NCI-H526 (cell line): ENCODE data around the gene NPAS3.

Source experiments
- DNase-seq, 2 experiments: peaks; one replicate each; lab custom pipeline; 2025; lab: John Stamatoyannopoulos, UW

NPAS3 gene

DNA sequence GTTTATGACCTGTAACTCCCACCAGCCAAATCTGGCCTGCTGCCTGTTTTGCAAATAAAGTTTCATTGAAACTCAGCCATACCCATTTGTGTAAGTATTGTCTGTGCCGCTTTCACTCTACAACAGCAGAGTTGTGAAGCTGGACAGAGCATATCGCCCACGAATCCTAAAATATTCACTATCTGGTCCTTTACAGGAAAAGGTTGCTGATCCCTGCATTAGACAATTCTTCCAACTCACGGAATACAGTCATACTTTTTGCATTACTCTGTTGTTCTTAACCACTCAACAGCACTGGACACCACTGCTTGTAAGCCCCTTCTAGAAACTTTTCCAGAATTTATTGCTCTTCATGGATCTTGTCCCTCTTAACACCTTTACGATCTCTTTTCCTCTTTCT is 576.8 kb downstream of the NPAS3 start:
- DNase-seq, result no peak

DNA sequence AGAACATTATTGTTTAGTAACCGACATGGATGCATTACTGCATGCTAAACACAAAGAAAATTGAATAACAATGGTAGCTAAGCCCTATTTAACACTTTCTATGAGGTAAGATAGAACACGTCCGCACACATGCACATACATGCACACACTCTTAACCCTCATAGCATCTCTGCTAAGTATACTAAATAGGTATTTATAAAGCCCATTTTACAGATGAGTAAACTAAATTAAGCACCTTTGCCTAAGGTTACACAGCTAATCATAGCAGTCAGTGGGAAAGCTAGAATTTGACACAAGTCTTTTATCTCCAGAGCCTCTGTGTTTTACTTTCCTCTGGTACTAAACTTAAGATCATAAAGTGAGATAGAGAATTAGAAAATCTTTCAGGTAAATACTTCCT is 577.2 kb downstream of the NPAS3 start:
- DNase-seq, result no peak

DNA sequence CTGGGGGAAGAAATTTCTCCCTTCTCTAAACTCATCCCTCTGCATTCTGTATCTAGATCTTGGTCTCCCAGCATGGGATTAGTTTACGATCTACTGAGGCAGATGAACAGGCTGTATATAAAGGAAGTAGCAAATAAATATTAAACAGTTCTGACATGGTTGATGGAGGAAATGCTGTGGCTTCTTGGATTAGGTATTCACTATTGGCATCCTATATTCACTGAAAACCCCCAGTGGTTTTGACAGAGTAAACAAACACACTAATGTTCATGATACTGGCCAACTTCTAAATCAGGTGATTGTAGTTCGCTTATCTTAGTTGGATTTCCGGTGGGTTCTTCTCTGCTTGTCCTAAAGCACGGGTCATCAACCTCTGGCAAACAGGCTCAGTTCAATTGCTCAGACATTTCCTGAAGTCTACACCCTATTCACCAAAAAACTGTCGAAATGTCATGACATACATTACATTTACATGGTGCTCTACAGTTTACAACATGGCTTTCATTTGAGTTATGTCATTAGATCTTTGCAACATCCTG is 578.3 kb downstream of the NPAS3 start:
- DNase-seq, result no peak

DNA sequence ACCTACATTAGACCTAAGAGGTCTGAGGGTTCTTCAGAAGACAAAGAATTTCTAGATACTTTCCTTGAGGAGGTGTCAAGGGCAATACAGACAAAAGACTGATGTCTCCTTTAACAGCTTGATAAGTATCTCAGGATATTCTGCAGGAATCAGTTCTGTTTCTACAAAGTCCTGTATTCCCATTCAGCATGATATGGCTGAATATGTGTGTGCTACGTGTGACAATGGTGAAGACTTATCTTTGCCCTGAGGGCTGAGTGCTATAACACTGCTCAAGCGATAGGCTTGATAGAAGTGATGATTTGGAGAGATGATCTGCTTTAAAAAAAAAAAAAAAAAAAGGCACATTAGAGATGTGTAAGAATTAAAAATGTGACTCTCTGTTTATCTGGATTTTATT is 582.5 kb downstream of the NPAS3 start:
- no peak for DNase-seq

DNA sequence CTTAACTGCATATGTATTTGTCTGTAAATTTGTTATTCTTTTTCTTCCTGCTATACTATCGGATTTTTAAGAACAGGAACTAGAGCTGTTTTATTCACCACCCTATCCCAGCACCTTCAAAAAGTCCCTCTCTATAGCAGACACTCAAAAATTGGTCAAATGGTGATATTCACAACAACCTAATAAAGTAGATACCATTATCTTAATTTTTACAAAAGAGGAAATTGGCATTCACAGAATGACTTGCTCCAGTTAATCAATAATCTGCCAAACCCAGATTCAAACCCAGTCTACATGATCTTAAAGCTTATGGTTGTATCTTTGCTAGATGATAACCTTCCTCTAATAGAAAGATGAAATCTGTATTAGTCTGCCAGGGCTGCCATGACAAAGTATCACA is 585.6 kb downstream of the NPAS3 start:
- no peak for DNase-seq

DNA sequence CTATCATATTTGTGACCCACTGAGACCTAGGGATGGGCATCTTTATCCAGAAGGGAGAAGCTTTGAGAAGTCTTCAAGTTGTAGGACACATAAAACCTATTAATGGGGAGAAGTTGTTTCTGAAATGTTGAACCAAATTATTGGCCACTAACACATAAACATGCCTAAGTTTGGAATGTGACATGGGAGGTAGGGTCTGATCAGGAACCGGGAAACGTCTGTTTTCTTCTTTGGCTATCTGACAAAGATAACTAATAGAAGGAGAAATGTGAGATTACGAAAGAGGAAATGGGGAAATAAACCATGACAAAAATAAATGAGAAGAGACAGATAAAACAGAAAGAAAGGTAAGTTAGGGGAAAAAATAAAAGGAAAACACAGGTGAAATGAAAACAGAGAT is 586.9 kb downstream of the NPAS3 start:
- DNase-seq, result no peak

DNA sequence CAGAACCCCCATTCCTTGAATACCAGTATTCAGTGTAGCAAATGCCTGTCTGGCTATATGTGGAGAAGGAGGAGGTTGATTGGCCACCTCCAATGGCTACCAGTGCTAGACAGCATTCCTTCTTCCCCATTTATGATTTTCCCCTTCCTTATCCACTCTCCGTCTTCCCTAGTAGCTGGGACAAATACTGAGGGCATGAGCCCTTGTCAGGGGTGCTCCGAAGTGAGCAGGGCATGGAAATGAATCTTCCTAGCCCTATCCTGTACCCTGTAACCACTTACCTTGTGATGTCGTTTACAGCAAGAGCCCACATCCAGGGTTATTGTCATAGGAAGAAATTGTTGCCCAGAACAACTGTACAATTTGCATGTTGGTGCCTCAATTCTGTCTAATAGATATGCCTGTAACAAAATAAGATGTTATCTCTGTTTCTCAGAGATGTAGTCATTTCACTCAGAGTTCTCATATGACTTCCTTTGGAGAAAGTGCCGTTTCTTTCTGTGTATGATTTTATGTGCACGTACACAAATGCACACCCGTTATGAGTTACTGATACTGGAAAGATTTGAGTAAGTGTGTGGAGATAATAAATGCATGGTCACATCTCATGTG is 588.5 kb downstream of the NPAS3 start:
- peak in 1 of 2 experiments; percentile 1 for DNase-seq

DNA sequence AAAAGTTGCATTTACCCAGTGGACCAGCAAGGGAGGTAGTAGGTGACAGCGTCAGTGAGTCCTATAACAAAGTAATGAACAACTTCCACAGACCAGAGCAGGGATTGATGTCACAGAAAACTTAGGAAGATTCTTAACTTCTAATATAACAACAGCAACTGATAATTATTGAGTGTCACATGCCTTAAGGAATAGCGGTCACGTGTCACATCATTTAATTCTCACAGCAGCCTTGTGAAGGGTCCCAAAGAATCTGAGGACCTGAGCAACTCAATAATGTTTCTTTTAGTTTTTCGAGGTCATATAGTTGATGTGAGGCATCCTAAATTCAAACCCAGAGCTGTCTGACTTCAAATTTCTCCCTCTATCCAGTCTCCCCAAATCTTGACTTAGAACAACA is 590.0 kb downstream of the NPAS3 start:
- DNase-seq, result no peak

DNA sequence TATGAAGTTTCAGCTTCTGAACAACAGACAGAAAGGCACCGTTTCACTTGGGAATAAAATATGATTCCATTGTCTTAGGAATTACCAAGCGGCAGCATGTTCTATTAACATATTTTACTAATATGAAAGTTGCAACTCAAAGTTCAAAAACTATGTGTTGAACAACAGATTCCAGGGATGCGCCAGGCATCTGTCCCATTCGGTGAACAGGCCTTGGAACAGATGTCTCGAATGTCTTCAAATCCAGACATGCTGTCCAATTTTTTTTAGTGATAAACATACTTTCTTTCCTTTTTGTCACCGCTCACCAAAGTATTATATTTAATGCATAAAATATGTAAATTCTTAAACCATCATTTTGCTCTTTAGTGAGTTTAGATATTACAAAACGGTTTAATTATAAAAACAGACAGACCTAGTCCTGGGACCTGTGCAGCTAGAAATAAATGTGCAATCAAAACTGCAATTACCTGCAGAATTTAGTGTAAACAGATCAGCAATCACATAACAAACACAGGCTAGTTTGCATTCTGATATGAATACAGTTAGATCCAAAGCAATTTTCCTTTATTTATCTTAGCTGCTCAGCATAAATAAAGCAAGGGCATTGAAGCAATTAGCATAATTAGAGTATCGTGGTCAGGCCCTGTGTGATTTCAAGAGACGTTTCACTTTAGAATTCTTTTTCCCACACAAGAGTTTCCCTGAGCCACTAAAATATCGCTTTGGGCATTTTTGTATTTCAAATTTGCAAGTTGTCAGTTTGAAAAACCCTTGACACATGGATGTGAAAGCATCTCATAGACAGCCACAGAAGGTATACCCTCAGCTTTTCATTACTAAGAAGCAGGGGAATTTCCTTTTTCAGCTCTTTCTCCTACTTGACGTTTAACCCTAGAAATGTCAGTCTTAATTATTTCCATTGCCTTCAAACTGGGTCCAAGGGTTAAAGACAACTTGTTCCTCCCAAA is 591.4 kb downstream of the NPAS3 start:
- DNase-seq, result peak; percentile 26 to 29

DNA sequence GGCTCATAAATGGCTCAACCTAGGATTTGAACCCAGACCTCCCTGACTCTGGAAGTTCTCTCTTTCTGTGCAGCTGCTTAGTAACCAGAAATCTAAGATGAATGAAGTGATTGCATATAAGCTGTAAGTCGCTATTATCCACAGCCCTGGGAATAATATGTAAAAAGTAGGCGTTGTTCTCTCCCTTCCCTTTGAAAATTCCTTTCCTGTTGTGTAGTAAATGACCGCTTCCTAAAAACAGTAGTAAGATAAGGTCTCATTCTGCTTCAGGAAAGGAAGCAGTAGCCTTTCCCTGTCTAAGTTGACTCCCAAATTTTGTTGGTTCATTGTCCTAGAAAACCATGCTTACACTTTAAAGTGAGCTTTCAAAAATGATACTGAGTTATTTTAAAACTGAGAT is 593.9 kb downstream of the NPAS3 start:
- DNase-seq, result no peak

DNA sequence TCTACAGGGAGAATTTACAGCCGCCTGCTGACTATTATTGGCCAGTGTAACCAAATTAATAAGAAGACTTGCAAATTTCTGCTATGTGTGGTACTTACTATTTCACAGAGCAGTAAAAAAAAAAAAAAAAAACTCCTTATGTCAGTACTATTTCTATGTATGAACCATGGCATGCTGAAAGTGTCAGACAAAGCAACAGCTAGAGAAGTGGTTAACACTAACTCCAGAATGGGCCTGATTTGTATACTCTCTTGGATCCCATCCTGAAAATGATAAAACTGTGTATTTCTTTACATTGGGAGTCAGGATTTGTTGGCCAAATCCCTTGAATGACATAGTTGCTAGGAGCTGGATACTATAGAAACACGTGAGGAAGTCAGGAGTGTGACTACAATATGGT is 595.4 kb downstream of the NPAS3 start:
- no peak for DNase-seq

DNA sequence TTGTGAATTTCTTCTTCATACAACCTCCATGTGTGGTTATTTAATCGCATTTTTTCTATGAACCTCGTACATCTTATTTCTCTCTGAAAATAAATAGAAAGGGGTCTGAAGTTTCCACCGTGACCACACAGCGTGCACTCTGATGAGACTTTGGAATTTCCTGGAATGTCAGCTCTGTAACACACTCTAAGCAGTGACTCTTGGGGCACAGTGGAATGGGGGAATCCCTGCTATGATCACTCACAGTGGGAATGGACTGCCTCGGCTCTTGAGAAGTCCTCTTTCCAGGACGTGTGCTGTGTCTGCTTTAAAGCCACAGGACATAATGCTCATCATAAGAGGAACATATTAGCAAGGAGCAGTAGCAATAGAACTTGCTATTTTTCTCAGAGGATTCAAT is 596.0 kb downstream of the NPAS3 start:
- DNase-seq, result no peak

DNA sequence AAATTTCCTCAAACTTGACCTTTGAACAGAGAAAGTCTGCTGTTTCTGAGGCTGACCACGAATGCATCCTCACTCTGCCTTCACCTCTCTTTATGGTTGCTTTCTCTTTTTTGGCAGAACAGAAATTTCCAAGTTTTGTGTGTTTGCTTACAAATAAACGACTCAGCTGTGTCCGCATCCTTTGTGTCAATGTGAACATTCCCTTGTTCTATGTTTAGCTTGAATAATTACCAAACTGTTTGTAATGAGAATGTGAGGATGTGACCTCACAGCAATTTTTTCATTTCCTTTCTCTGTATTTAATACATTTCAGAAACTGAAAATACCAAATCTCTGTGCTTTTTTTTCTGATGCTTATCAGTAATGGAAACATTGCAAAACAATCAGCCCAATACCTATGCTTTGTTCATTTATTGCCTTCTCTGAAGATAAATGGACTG is 601.3 kb downstream of the NPAS3 start:
- DNase-seq, result no peak

DNA sequence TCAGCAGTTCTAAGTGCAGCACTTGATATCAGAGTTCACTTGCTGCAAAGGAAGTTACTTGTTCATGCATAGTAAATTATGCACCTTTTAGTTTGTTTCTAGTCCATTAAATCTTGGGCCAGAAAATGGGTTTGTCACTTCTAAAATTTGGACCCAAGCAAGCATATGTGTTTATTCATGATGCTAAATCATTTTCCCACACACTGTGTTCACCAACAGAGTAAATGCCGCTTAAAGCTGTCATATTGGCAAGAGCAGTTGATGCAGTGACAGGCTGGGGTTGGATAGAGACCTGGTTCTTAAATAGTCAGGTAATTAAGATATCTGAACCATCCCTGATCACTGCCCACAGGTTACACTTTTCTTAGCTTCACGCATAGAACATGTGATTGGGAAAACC is 602.5 kb downstream of the NPAS3 start:
- DNase-seq, result no peak

DNA sequence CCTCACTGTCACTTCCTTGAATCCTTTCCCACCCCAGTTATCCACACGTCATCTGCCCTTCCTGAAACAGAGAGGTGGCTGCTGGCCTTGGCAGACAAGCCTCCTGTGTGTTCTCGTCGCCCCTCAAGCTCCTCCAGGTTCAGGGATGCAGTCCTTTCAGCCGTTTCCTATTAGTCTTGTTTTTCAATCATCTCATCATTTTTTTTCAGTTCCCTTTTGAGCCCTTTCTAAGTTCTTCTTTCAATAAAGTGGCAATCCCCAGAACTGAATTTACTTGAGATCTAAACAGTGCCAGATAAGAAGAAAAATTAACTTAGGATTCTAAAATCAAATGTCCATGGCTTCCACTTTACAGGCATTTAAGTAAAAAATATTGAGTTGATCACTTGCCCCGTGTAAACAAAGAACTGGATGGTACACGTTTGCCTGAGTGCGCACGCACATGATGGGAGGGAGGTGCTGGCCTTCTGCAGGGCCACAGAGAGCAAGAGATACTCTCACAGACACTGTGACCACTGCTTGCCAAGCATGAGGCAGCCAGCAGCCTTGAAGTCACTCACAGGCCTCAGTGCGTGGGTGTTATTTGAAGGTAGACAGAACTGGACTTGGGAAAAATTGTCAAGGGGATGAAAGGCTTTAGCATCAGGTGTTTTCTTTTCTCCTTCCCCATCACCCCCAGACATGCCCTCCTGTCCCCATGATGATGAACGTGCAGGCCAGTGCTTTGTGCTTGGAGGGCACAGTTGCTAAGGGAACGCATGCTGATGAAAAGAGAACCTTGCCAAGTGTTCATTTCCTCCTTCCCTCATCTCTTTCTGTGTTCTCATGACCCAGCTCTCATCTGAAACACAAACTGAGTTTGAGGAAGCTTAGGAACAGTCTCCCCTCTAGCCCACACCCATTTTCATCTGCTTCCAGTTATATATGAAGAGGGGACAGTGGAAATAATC is 603.9 kb downstream of the NPAS3 start:
- no peak for DNase-seq

DNA sequence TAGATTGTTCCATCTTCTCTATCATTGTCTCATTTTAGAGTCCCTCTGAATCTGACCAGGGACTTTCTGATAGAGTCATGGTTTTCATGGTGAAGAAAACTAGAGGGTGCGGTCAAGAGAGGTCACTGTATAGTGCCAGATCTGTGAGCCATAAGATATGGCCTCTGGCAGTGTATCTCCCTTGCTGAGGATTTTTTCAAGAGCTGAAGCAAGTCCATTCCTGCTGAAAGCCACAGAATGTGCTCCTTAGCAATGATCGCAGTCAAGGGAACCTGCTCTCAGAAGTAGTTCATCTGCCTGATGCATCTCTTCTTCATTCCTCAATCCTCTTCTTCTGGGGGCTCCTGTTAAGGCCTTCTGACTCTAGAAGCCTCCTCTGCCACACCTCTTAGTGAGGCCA is 607.0 kb downstream of the NPAS3 start:
- DNase-seq, result no peak

DNA sequence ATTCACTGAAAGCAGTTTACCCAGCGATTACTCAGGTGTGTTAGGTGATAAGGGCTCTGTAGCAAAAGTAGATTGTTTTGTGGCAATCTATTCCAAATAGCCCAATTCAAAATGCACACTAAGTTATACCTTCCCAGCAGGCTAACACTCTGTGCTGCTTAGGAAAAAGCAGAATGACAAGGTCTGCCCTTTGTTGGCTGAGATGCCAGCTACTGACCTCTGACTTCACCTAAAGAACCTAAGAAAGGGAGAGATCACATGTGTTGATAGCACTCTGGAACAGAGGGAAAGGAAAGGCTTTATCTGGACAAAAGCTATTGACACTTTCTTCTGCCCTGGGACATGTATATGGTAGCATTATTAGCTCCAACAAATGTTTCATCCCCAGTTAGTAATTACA is 609.9 kb downstream of the NPAS3 start:
- DNase-seq, result no peak

DNA sequence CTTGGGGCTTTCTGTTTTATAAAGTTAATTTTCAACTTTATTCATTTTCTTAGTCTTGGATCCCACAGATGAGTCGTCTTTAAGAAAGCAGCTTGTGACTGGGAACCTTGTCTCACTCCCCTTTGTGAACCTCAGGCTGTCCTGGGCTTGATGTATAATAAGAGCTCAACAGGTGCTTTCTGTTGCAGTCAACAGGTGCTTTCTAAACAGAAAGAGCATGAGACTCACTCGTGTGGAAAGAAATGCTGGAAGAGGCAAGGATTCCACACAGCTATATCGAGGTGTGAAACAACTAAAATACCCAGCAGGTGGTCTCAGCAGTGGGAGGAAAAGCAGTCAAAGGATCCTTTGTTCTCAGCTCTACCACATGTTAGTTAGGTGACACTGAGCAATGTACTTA is 613.3 kb downstream of the NPAS3 start:
- peak; percentile 14 to 48 for DNase-seq

DNA sequence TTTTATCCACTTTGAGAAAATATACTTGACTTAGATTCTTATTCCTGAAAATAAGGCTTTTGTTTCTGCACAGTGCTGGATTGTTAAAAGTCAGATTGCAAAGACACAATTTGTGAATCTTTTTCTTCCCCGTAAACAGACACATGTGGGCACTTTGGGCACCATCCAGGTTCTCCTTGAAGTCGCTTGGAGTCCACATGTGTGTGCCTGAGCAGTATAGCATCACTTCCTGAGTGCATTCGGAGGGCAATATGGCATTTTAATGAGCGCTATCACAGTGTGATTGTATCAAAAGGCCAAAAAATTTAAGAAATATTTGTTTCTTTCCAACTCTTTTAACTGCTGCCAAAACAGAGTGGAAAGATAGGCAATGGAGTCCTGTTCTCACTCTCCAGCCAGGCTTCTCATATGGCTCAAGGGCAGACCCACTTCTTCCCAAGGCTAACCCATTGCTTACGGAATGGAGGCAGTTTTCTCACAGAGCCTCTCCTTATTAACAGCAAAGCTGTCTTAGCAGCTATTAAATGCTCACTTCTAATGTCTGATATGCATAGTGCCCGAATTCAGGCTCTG is 615.1 kb downstream of the NPAS3 start:
- no peak for DNase-seq

DNA sequence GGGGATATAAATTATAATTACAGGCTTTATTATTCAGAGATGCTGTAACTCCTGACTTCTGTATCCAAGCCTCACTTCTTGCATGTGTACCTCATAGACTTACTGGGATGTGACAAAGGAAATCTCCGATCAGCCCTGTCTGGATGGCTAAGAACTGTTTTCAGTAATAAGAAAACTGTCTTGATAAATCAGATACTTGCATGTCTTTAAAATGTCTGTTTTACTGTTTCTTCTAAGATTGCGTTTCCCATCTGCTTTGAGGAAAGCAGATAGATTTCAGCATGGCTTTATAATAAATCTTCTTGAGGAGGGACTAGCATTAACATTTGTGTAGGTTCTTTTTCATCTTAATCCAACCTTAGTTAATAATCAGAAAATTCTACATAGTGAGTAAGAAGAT is 616.3 kb downstream of the NPAS3 start:
- no peak for DNase-seq

DNA sequence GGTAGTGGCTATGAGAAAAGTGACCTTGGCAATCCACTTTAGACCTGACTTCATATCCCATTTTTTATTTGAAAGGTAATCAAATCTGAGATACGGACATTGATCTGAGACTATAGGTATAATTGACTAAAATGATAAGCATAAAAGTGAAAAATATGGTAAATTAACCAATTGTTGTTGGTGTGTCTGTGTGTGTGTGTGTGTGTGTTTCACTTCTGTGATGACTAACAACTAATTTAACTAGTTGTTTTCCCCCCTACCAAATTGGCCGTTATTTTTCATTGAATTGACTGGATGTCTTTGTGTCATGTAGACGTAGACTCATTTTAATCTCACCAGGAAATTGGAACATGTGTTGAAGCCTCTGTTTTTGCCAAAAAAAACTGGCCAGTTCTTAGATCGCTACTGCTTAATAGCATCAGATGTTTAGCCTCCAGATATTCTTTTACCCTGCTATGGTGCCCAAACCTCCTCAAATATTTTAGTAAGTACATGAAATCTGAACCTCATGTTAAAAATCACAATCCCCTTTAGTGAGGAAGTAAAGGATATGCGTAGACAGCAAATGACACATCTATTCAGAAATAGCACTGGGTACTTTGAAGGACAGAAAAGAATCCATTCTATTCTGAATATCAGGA is 617.2 kb downstream of the NPAS3 start:
- no peak for DNase-seq
